Left cardiac atrium (tissue), 4 donors: ENCODE results near the gene RIN2. TPM values are rescaled to one million over a fixed set of nuclear protein-coding genes. Genes with fewer than 3 reads are reported as not detected.
A peak's percentile ranks its signal among the peaks of the same experiment; 100 is the strongest.

Experiments used
- ATAC-seq, 2 donors: fragments of 200-7000 bp; cut with Tn5 transposase; one replicate each; pipeline ENCODE4 v1.9.1; 2020; ENCODE audit warnings: mild to moderate bottlenecking in 2 of 2, moderate library complexity in 2 of 2
- DNase-seq: peaks from one replicate; pipeline ENCODE4 v3.0.0-alpha.2; 2020
- intact Hi-C, 2 donors: fragments of 100-400 bp; cut with DNase I; formaldehyde crosslinking; loops; one replicate each; pipeline versions ENCODE4 v1.14.1 to v1.15.1; 2022 to 2023
- long read RNA-seq: library from polyadenylated mRNA; unstranded; transcript quantifications from one replicate; pipeline ENCODE4 v2.0.0, GENCODE V29; 2021
- total RNA-seq, 2 donors: library from RNA; stranded (reverse); fragmentation: NEBNext Ultra II Directional; extraction: Animal tissue kit (Norgen Biotek cat#: 25700); gene quantifications; one replicate each; pipeline ENCODE4 v1.2.1, GENCODE V29; 2021
- donor health status: DM: no; HTN: yes; CAD: no.
- donor health status: DM: no; HTN: yes; CAD: no; lungs with severe emphysema.
- donor health status: DM: yes; HTN: yes; CAD: no.
- donor health status: Dilated cardiomyopathy.

Gene RIN2
- total RNA-seq = 10 to 100 TPM; 43.9 to 50.1 TPM
- long read RNA-seq, full-length matches to known transcripts = 2 of 18 reads
- long read RNA-seq, partial matches to known transcripts = 9 of 18 reads
- long read RNA-seq, other reads (novel, unspliced or antisense) = 7 of 18 reads

GRCh38 chr20:19758133-19758500, at the start of gene RIN2:
Gene RIN2 (plus strand): TSS chr20:19758258. CDS start chr20:19889602, 131,344 bp downstream.
- ATAC-seq (peak; percentile 50 to 73), DNase-seq (no peak)
- intact Hi-C loops = no loop called here

DNA sequence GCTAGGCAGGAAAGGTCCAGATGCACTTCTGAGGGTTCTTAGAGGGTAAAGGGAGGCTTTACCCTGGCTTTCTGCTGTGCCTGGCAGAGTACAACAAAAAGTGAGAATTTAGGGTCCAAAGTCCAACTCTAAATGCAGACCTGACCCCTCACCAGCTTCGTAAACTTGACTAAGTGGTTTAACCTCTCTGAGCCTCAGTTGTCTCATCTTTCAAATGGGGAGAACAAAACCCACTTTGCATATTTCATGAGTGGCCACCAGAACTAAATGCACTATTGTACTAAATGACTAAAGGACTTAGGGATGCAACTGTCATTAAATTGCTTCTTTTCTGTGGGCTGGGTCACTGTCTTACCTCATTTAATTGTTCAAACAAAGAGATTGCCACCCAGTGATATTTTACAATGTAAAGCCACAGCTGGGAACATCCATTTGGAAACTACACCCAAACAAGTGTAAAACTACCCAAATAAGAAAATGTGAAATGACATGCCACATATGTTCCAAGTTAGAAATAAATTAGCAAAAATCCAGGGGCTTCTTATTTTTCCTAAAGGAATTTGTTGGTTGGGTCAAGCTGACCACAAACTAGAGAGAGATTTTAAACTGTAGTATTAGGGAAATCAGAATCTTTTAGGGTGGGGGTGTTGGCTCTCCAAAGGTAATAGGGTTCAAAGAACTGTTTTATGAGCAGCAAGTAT, 48.3 kb upstream of the RIN2 start:
- intact Hi-C loops = no loop called here

DNA sequence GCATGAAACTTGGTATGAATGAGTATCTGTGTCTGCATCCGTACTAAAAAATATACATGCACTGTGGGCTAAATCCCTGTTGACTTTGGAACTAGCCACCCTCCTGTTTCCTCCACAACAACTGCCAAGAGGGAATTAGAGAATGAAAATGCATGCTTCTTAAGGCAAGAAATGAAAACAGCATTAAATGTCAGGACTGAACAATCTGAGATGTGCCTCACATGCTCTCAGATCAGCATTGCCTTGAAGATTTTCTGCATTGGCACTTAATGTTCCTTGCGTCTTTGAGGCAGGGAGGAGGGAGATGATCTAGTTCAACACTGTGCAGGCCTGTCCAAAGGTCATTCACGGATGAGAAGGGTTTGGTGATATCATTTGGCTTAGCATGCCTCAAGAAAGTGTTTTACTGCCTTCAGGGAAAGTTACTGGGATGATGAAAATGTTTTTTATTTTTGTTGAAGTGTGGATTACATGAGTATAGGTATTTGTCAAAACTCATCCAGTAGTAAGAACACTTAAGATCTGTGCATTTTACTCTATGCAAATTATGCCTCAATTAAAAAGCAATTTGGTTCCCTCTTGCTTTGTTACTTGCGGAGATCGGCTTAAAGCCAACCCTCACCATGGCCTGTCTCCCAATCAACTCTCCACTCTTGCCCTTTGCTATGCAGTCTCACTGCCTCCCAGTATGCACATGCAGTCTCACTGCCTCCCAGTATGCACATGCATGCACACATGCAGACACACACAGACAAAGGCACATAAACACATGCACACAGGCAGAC, 47.5 kb upstream of the RIN2 start:
- intact Hi-C loops = no loop called here
- ATAC-seq (no peak), DNase-seq (no peak)

More for the DNA sequence above, 48.3 kb upstream of the RIN2 start:
- DNase-seq (no peak), ATAC-seq (no peak)

DNA sequence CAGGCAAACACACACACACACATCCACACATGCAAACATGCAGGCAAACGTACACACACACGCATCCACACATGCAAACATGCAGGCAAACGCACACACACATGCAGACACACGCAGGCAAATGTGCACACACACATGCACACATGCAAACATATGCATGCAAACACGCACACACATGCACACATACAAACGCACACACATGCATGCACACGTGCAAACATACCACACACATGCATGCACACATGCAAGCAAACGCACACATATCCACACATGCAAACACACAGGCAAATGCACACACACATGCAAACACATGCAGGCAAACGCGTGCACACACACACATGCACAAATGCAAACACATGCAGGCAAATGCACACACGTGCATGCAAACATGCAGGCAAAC, 46.9 kb upstream of the RIN2 start:
- intact Hi-C loops = no loop called here
- DNase-seq (no peak), ATAC-seq (no peak)

GRCh38 chr20:19712721-19713260, 45.3 kb upstream of the RIN2 start:
- DNase-seq (no peak), ATAC-seq (no peak)
- intact Hi-C loops = no loop called here

- ATAC-seq = no peak
- intact Hi-C loops = no loop called here
- DNase-seq = no peak
These were observed 44.1 kb upstream of the RIN2 start for GRCh38 chr20:19713822-19714578.

DNA sequence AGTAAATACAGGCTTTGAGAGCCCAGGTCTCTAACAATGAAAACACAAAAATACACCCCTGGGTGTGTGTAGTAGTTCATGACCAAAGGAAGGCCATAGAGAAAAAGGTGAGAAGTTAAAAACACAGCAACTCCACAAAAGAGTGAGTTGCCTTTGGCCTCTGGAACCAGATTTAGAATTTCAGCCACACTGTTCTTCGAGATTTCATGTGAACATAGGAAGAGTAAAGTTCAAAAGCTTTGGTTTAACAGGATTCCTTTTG, 43.5 kb upstream of the RIN2 start:
- intact Hi-C loops = no loop called here
- ATAC-seq = no peak
- no peak for DNase-seq

- ATAC-seq (no peak), DNase-seq (no peak)
- intact Hi-C loops = no loop called here
These were observed 42.1 kb upstream of the RIN2 start for GRCh38 chr20:19715986-19716385.

GRCh38 chr20:19718880-19719279, 39.2 kb upstream of the RIN2 start:
- no peak for ATAC-seq
- no peak for DNase-seq
- intact Hi-C loops = no loop called here

GRCh38 chr20:19720991-19721390, 37.1 kb upstream of the RIN2 start:
- ATAC-seq = no peak
- intact Hi-C loops = no loop called here
- no peak for DNase-seq

DNA sequence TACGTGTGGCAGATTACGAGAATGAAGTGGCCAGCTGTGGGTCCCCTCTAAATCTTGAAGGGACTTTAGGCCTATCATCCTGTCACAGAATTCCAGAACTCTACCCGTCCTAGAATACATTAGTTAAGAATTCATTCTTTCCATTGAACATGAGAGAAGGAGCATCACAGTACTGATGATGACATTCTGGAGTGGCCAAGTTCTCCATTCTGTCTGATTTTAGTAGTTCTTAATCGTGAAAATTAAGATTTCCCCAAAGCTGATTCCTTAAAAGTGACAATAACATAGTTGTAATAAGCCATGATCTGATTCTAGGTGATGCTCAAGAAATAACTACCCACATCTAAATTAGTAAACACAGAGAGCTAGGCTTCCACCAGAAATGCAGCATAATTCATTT, 35.0 kb upstream of the RIN2 start:
- ATAC-seq (no peak), DNase-seq (no peak)
- intact Hi-C loops = no loop called here

DNA sequence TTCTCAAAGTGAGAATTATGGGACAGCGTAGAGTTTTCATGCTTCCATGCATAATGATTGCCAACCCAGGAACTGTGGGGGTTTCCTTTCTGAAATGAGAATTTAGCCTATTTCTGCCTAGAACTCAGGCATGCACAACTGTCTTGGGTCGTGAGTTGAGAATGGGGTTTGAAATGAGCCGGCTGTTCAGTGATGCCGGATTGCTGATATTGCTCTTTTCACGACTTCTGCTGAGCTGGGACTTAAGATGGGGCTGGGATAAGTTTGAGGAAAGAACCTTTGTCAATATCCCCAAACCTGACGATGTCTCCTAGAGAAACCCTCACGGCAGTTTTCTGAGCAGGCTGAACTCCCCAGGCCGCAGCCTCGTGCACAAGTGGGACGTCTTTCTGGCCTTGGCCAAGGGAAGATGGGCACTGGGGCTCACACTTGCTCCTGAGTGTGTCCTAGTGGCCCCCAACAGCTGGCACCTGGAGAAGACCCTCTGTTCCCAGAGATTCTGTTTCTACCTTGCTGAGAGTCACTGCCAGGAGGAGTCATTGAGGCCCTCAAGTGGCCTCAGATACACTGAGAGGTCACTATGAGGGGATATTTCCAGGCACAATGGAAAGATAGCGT, 34.1 kb upstream of the RIN2 start:
- ATAC-seq (no peak), DNase-seq (no peak)
- intact Hi-C loops = no loop called here

- intact Hi-C loops = no loop called here
- DNase-seq (no peak), ATAC-seq (no peak)
These were observed 32.7 kb upstream of the RIN2 start for GRCh38 chr20:19725373-19725772.

- intact Hi-C loops = no loop called here
- DNase-seq (no peak), ATAC-seq (peak in 1 of 2 donors; percentile 82)
These were observed 32.1 kb upstream of the RIN2 start for GRCh38 chr20:19725814-19726525.

DNA sequence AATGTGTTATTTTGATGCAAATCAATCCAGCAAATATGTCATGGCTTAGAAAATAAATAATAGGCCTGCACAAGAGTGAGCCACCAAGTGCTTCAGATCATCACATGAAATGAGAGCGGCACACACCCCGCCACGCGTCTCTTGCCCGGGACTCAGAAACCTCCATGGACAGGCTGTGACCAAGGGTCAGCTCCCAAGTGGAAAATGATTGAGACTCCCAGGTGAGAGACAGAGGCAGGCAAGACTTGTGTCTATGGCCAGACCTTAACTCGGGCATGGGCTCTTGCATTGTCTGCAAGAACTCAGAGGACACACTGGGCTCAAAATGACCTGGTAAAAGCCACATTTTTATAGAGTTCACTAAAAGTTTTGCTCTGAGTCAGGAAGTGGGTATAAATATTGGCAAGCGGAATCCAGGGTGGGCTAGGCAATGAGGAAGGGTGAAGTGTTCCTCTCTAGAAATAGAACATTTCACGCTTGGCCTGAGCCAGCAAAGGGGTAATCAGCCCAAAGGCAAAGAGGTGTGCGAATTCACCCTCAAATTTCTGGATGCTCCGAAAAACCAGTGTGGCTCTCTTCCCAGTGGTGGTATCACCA, 30.7 kb upstream of the RIN2 start:
- DNase-seq (no peak), ATAC-seq (no peak)
- intact Hi-C loops = no loop called here

- no peak for ATAC-seq
- DNase-seq = no peak
- intact Hi-C loops = no loop called here
These were observed 28.4 kb upstream of the RIN2 start for GRCh38 chr20:19729672-19730071.

GRCh38 chr20:19730706-19731105, 27.4 kb upstream of the RIN2 start:
- intact Hi-C loops = no loop called here
- DNase-seq (no peak), ATAC-seq (no peak)

- intact Hi-C loops = loop anchor here in 1 of 2 donors (5.0 kb wide), 1 partner anchor 38 kb away; no protein-coding TSS in a partner anchor
- ATAC-seq = peak in 1 of 2 donors; percentile 5
- DNase-seq = no peak
These were observed 23.2 kb upstream of the RIN2 start for GRCh38 chr20:19734811-19735210.
